HepG2 (cell line): ENCODE data around the gene PFDN2. TPM values are rescaled to one million over a fixed set of nuclear protein-coding genes. Genes with fewer than 3 reads are reported as not detected.

ENCODE experiments used
- CREB1 ChIP-seq, 2 experiments: fragments of 450-650 bp in 1 of 2; IDR thresholded peaks; 2 replicates each; pipeline ENCODE4 v1.6.1; 2016 to 2017; ENCODE audit warnings: control low read depth in 1 of 2, mild to moderate bottlenecking in 1 of 2, missing compliant biosample characterization in 1 of 2, missing genetic modification characterization in 1 of 2
- DMAP1 ChIP-seq: IDR thresholded peaks from 2 replicates; pipeline ENCODE4 v1.6.1; 2016
- HIC2 ChIP-seq: sonication (generic); formaldehyde crosslinking; IDR thresholded peaks from 2 replicates; pipeline ENCODE4 v1.9.0; 2022; ENCODE audit warnings: low read depth, missing genetic modification reagents
- HMGA1 ChIP-seq: sonication (generic); formaldehyde crosslinking; conservative IDR thresholded peaks from 2 replicates; pipeline ENCODE4 v1.4.0; 2020; ENCODE audit warnings: missing genetic modification reagents
- JUN ChIP-seq: sonication (generic); formaldehyde crosslinking; IDR thresholded peaks from 2 replicates; pipeline ENCODE4 v1.4.0; 2020; ENCODE audit warnings: mild to moderate bottlenecking, missing genetic modification reagents
- KLF6 ChIP-seq: IDR thresholded peaks from 2 replicates; pipeline ENCODE4 v1.8.0; 2016; ENCODE audit warnings: missing biosample characterization, missing genetic modification reagents
- PAF1 ChIP-seq: IDR thresholded peaks from 2 replicates; pipeline ENCODE4 v1.6.1; 2016; ENCODE audit warnings: missing genetic modification reagents, missing compliant biosample characterization
- RFXAP ChIP-seq: sonication (generic); formaldehyde crosslinking; IDR thresholded peaks from 2 replicates; pipeline ENCODE4 v1.4.0; 2020; ENCODE audit warnings: missing genetic modification reagents, borderline replicate concordance
- ZBTB38 ChIP-seq: sonication (generic); formaldehyde crosslinking; IDR thresholded peaks from 2 replicates; pipeline ENCODE4 v1.5.1; 2020; ENCODE audit warnings: mild to moderate bottlenecking, missing genetic modification reagents
- ZNF101 ChIP-seq: sonication (generic); formaldehyde crosslinking; IDR thresholded peaks from 2 replicates; pipeline ENCODE4 v1.4.0; 2020; ENCODE audit warnings: mild to moderate bottlenecking, low read depth, missing genetic modification reagents, borderline replicate concordance
- ZNF547 ChIP-seq: sonication (generic); formaldehyde crosslinking; IDR thresholded peaks from 2 replicates; pipeline ENCODE4 v1.5.1; 2020; ENCODE audit warnings: mild to moderate bottlenecking, missing genetic modification reagents
- ZNF614 ChIP-seq: IDR thresholded peaks from 2 replicates; pipeline ENCODE4 v1.6.1; 2018; ENCODE audit warnings: missing biosample characterization, missing genetic modification reagents, inconsistent platforms, borderline replicate concordance
- ZNF629 ChIP-seq: sonication (generic); formaldehyde crosslinking; conservative IDR thresholded peaks from 2 replicates; pipeline ENCODE4 v1.5.0; 2020; ENCODE audit warnings: missing genetic modification reagents
- ZNF720 ChIP-seq: sonication (generic); formaldehyde crosslinking; IDR thresholded peaks from 2 replicates; pipeline ENCODE4 v1.4.0; 2020; ENCODE audit warnings: missing genetic modification reagents
- ZSCAN9 ChIP-seq: IDR thresholded peaks from 2 replicates; pipeline ENCODE4 v1.6.1; 2016; ENCODE audit warnings: borderline replicate concordance
- polyA plus RNA-seq, 8 experiments: library from polyadenylated mRNA; depleted of rRNA in 3 of 8; stranded (reverse) in 7 of 8; unstranded in 1 of 8; fragments of >200 nt; fragmentation: Illumina TruSeq in 4 of 8; extraction: Trizol in 4 of 8; gene quantifications; 2 replicates each; pipeline versions ENCODE4 v1.2.1 to v1.2.3, GENCODE V29; 2011 to 2016; ENCODE audit warnings: low read depth in 4 of 8, missing spikeins in 1 of 8, mixed read lengths in 1 of 8; ENCODE audit not compliant: insufficient read depth in 1 of 8
- total RNA-seq, 5 experiments: library from RNA; depleted of rRNA; stranded (reverse); fragments of >200 nt; fragmentation: Illumina TruSeq; extraction: Trizol; gene quantifications; 2 replicates each; pipeline ENCODE4 v1.2.3, GENCODE V29; 2016; ENCODE audit warnings: low read depth in 1 of 5
- TF ChIP-seq, protein P1 (sequence below): sonication (generic); formaldehyde crosslinking; IDR thresholded peaks from 2 replicates; pipeline ENCODE4 v1.8.0; 2022; ENCODE audit warnings: mild to moderate bottlenecking, missing genetic modification reagents; ENCODE audit not compliant: insufficient replicate concordance
- TF ChIP-seq, protein P2 (sequence below): sonication (generic); formaldehyde crosslinking; IDR thresholded peaks from 2 replicates; pipeline ENCODE4 v1.5.0; 2020; ENCODE audit warnings: missing genetic modification reagents
- TF ChIP-seq, protein P3 (sequence below), 2 experiments: sonication (generic) in 1 of 2; formaldehyde crosslinking in 1 of 2; IDR thresholded peaks; 2 replicates each; pipeline versions ENCODE4 v1.5.1 to v1.6.1; 2011 to 2020; ENCODE audit warnings: borderline replicate concordance in 1 of 2, low read depth in 1 of 2, low read length in 1 of 2, mild to moderate bottlenecking in 1 of 2, missing genetic modification reagents in 1 of 2, moderate library complexity in 1 of 2

Gene PFDN2
- total and polyA plus RNA-seq, 2 of the 13 experiments (the other 11 are each of a cell fraction or from before 2014, with no cell fraction given) = 62.6 to 63.6 TPM

DNA sequence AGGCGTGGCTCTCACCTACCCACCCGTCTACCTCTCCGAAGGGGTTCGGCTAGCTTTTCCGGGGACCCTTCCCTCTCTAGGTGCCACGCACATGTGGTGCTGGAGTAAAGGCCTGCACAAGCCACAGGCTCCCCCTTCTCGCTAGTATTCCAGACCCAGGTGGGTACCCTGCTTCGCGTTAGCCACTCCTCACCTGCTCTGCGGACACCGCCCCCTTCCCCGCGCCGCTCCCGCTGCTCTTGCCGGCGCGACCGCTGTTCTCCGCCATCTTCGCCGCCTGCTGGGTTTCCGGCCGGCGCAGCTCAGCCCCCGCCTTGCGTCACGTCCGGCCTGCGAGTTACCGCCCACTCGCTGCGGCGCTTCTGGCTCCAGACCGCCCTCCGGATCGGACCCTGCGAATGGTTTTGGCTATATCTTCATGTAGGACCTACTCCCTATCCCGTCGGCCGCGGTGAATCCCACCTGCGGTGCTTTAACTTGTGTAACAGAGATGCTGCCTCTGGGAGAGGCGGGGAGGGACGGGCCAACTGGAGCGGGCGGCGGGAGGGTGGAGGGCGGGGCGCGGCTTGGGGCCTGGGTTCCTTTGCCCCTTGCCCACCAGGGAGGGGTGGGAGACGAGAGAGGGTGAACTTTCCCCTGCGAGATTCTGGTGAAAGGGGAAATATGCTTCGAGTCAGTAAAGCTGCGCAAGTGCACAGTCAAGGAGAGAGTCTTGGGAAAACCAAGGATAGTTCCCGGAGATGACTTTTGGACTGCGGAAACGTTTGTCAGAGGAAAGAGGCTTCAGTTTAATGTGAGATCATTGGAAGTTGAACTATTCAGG, at the start of gene PFDN2, which contains the start of gene NIT1 (continued):
- TF ChIP-seq PAF1 (CRISPR knock-in tag) (no peak), ZBTB38 (peak; percentile 80), HIC2 (CRISPR knock-in tag) (no peak), RFXAP (0 out of 2 replicates have a peak, but pooled peaks have one; percentile 54), ZNF629 (0 out of 2 replicates have a peak, but pooled peaks have one; percentile 19), ZNF101 (CRISPR knock-in tag) (no peak), JUN (CRISPR knock-in tag) (no peak), ZSCAN9 (CRISPR knock-in tag) (0 out of 2 replicates have a peak, but pooled peaks have one; percentile 47), ZNF720 (CRISPR knock-in tag) (no peak), KLF6 (CRISPR knock-in tag) (0 out of 2 replicates have a peak, but pooled peaks have one; percentile 57), HMGA1 (CRISPR knock-in tag) (no peak), ZNF547 (CRISPR knock-in tag) (no peak), CREB1 (IDR thresholded peaks at IDR 0.05) (peak; percentile 84), CREB1 (CRISPR knock-in tag; IDR thresholded peaks at IDR 0.05) (peak; percentile 96), ZNF614 (CRISPR knock-in tag) (peak; percentile 31; the same call in 1 of the 2 replicates), DMAP1 (CRISPR knock-in tag) (peak; percentile 88)
- TF ChIP-seq, protein P1, sequence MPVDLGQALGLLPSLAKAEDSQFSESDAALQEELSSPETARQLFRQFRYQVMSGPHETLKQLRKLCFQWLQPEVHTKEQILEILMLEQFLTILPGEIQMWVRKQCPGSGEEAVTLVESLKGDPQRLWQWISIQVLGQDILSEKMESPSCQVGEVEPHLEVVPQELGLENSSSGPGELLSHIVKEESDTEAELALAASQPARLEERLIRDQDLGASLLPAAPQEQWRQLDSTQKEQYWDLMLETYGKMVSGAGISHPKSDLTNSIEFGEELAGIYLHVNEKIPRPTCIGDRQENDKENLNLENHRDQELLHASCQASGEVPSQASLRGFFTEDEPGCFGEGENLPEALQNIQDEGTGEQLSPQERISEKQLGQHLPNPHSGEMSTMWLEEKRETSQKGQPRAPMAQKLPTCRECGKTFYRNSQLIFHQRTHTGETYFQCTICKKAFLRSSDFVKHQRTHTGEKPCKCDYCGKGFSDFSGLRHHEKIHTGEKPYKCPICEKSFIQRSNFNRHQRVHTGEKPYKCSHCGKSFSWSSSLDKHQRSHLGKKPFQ (CRISPR knock-in tag) = no peak
- TF ChIP-seq, protein P2, sequence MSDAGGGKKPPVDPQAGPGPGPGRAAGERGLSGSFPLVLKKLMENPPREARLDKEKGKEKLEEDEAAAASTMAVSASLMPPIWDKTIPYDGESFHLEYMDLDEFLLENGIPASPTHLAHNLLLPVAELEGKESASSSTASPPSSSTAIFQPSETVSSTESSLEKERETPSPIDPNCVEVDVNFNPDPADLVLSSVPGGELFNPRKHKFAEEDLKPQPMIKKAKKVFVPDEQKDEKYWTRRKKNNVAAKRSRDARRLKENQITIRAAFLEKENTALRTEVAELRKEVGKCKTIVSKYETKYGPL = 0 out of 2 replicates have a peak, but pooled peaks have one; percentile 47
- TF ChIP-seq, protein P3, sequence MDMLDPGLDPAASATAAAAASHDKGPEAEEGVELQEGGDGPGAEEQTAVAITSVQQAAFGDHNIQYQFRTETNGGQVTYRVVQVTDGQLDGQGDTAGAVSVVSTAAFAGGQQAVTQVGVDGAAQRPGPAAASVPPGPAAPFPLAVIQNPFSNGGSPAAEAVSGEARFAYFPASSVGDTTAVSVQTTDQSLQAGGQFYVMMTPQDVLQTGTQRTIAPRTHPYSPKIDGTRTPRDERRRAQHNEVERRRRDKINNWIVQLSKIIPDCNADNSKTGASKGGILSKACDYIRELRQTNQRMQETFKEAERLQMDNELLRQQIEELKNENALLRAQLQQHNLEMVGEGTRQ (IDR thresholded peaks at IDR 0.05; ENCODE audit: low read depth, low read length) = no peak
- TF ChIP-seq, protein P3 (CRISPR knock-in tag; IDR thresholded peaks at IDR 0.05; ENCODE audit: borderline replicate concordance) = no peak
